K562 (cell line): ENCODE data around the gene TMEM143. TPM values are rescaled to one million over a fixed set of nuclear protein-coding genes. Genes with fewer than 3 reads are reported as not detected.

Experiments used
- ATAC-seq: fragments of 200-7000 bp; cut with Tn5 transposase; 3 replicates; pipeline ENCODE4 v1.9.1; 2020; ENCODE audit warnings: moderate library complexity
- BruUV-seq: library from RNA; stranded (reverse); fragments of 400-500 nt; replicated peaks from 2 replicates; lab custom pipeline; 2021; lab: Mats Ljungman, UMichigan
- CTCF ChIA-PET: fragments of 300-600 bp; formaldehyde crosslinking; extraction: SDS; loops from one replicate; lab custom pipeline; 2021; ENCODE audit warnings: low intra/inter-chr PET ratio; lab: Yijun Ruan, JAX
- POLR2A ChIA-PET: fragments of 300-600, 350-650 bp; sonication (Branson Sonifier 250); formaldehyde crosslinking; extraction: SDS; loops from one replicate; lab custom pipeline; 2021; ENCODE audit warnings: antibody characterized with exemption, inconsistent platforms; lab: Yijun Ruan, JAX
- DNase-seq, 4 experiments: peaks; one replicate each; pipeline versions ENCODE4 v3.0.0 to v3.0.0-alpha.2; 2011 to 2018; ENCODE audit warnings: low spot score in 3 of 4, mixed read lengths in 3 of 4; ENCODE audit errors: extremely low read depth in 1 of 4
- FAIRE-seq: peaks from 2 replicates; lab custom pipeline; 2011; peaks lifted over from hg19 to GRCh38; lab: Jason Lieb, UNC
- H2AFZ ChIP-seq: 2 replicates; pipeline ENCODE4 v1.6.0; 2011; ENCODE audit warnings: low read depth, low read length, control low read depth, inconsistent platforms
- H3K27ac ChIP-seq: fragments of 200-600 bp; 3 replicates; pipeline ENCODE4 v1.8.0; 2011; ENCODE audit warnings: low read depth, mild to moderate bottlenecking, control low read depth, inconsistent platforms, low read length, moderate library complexity, mixed read lengths; ENCODE audit errors: extremely low read depth
- H3K27me3 ChIP-seq, 2 experiments: fragments of 300-600 bp in 1 of 2; 2 replicates in 1 of 2; 3 replicates in 1 of 2; pipeline versions ENCODE4 v1.6.0 to v1.8.0; 2011; ENCODE audit warnings: inconsistent platforms in 2 of 2, low read length in 2 of 2, mild to moderate bottlenecking in 1 of 2, mixed read lengths in 1 of 2, moderate library complexity in 1 of 2; ENCODE audit not compliant: control insufficient read depth in 2 of 2, insufficient read depth in 2 of 2
- H3K36me3 ChIP-seq: fragments of 300-600 bp; 3 replicates; pipeline ENCODE4 v1.8.0; 2011; ENCODE audit warnings: mild to moderate bottlenecking, low read length, inconsistent platforms; ENCODE audit not compliant: control insufficient read depth, insufficient read depth
- H3K4me1 ChIP-seq, 2 experiments: fragments of 200-600 bp in 1 of 2; replicated peaks in 1 of 2; 2 replicates in 1 of 2; 3 replicates in 1 of 2; pipeline versions ENCODE4 v1.5.1 to v1.8.0; 2011; ENCODE audit warnings: inconsistent platforms in 2 of 2, low read length in 2 of 2, mild to moderate bottlenecking in 1 of 2, mixed read lengths in 1 of 2, moderate library complexity in 1 of 2; ENCODE audit not compliant: control insufficient read depth in 2 of 2, insufficient read depth in 2 of 2
- H3K4me2 ChIP-seq: 2 replicates; pipeline ENCODE4 v1.6.1; 2011; ENCODE audit warnings: low read length, control low read depth, inconsistent platforms, mixed read lengths; ENCODE audit not compliant: insufficient read depth
- H3K4me3 ChIP-seq: fragments of 200-600 bp; sonication (generic), shearing (Covaris generic); 2 replicates; pipeline ENCODE4 v1.5.1; 2016; ENCODE audit warnings: control low read depth, inconsistent platforms
- H3K79me2 ChIP-seq: fragments of 200-600 bp; 3 replicates; pipeline ENCODE4 v1.8.0; 2011; ENCODE audit warnings: low read length, inconsistent platforms; ENCODE audit not compliant: control insufficient read depth, insufficient read depth
- H3K9ac ChIP-seq, 2 experiments: 2 replicates each; pipeline versions ENCODE4 v1.6.0 to v1.6.1; 2011; ENCODE audit warnings: low read depth in 2 of 2, low read length in 2 of 2, control low read depth in 1 of 2, inconsistent platforms in 1 of 2, mild to moderate bottlenecking in 1 of 2, mixed read lengths in 1 of 2; ENCODE audit not compliant: insufficient read depth in 1 of 2
- H3K9me1 ChIP-seq: one replicate; pipeline ENCODE4 v1.6.0; 2011; ENCODE audit warnings: inconsistent platforms, mild to moderate bottlenecking, low read length, moderate library complexity; ENCODE audit not compliant: control insufficient read depth, insufficient read depth
- H3K9me3 ChIP-seq: replicated peaks from 2 replicates; pipeline ENCODE4 v1.5.1; 2011; ENCODE audit warnings: low read depth, low read length, inconsistent platforms; ENCODE audit not compliant: control insufficient read depth, insufficient read depth
- H4K20me1 ChIP-seq: replicated peaks from 2 replicates; pipeline ENCODE4 v1.6.1; 2011; ENCODE audit warnings: low read length, inconsistent platforms, mixed read lengths; ENCODE audit not compliant: control insufficient read depth, insufficient read depth
- ATF7 ChIP-seq: fragments of 450-650 bp; IDR thresholded peaks from 2 replicates; pipeline ENCODE4 v1.7.1; 2014; ENCODE audit warnings: mild to moderate bottlenecking, moderate library complexity
- EP400 ChIP-seq: fragments of 450-650 bp; IDR thresholded peaks from 2 replicates; pipeline ENCODE4 v1.6.1; 2017; ENCODE audit warnings: antibody characterized with exemption, mild to moderate bottlenecking, moderate library complexity
- FIP1L1 ChIP-seq: fragments of 200-400 bp; formaldehyde crosslinking; IDR thresholded peaks from 2 replicates; pipeline ENCODE4 v1.6.1; 2018; ENCODE audit warnings: mild to moderate bottlenecking, low read depth, low read length; ENCODE audit not compliant: poor library complexity, severe bottlenecking
- HBP1 ChIP-seq: fragments of 450-650 bp; formaldehyde crosslinking; IDR thresholded peaks from 2 replicates; pipeline ENCODE4 v1.4.0; 2022; ENCODE audit warnings: missing genetic modification characterization
- PHF20 ChIP-seq: fragments of 450-650 bp; IDR thresholded peaks from 2 replicates; pipeline ENCODE4 v1.6.1; 2018; ENCODE audit not compliant: partially characterized antibody
- RBBP5 ChIP-seq: fragments of 200-600 bp; sonication (generic); IDR thresholded peaks from 2 replicates; pipeline ENCODE4 v1.6.1; 2012; ENCODE audit warnings: borderline replicate concordance, mild to moderate bottlenecking, low read length, control low read depth, inconsistent platforms; ENCODE audit not compliant: insufficient read depth, poor library complexity, severe bottlenecking
- ZBTB17 ChIP-seq: fragments of 450-650 bp; formaldehyde crosslinking; IDR thresholded peaks from 2 replicates; pipeline ENCODE4 v1.4.0; 2020; ENCODE audit warnings: mild to moderate bottlenecking
- ZNF764 ChIP-seq: fragments of 250-450 bp; sonication (Bioruptor Pico); IDR thresholded peaks from 2 replicates; pipeline ENCODE4 v1.4.0; 2020; ENCODE audit warnings: low read depth, mild to moderate bottlenecking, moderate library complexity
- ZSCAN32 ChIP-seq: fragments of 450-650 bp; formaldehyde crosslinking; IDR thresholded peaks from 2 replicates; pipeline ENCODE4 v1.4.0; 2020; ENCODE audit warnings: mild to moderate bottlenecking, moderate library complexity
- WGBS: fragments of 100-300 bp; shearing (Covaris generic); methylation state at CpG from one replicate; pipeline ENCODE4 v1.1.6; 2016; ENCODE audit warnings: low coverage, mixed read lengths; ENCODE audit not compliant: insufficient coverage; ENCODE audit errors: missing lambda C conversion rate; 5-methylcytosine and 5-hydroxymethylcytosine counted together
- in situ Hi-C: fragments of 300-500 bp; cut with MboI; formaldehyde crosslinking; loops from 4 replicates; pipeline ENCODE4 v1.15.0; 2018; ENCODE audit warnings: inconsistent platforms, mixed read lengths
- intact Hi-C: fragments of 100-400 bp; cut with micrococcal nuclease; formaldehyde crosslinking; loops from 2 replicates; pipeline ENCODE4 v1.14.2; 2022
- polyA plus RNA-seq, 8 experiments: library from polyadenylated mRNA; depleted of rRNA in 4 of 8; stranded (reverse) in 5 of 8; unstranded in 3 of 8; fragments of >200 nt; fragmentation: Nextera tagmentation in 2 of 8; fragmentation: Illumina TruSeq in 1 of 8; extraction: Ambion mirVana in 2 of 8; extraction: Trizol in 1 of 8; gene quantifications; 2 replicates each; pipeline versions ENCODE4 v1.2.1 to v1.2.3, GENCODE V29; 2011 to 2014; ENCODE audit warnings: inconsistent platforms in 1 of 8, missing spikeins in 1 of 8
- total RNA-seq, 7 experiments: library from RNA; depleted of rRNA in 6 of 7; stranded (reverse); fragments of >200 nt in 6 of 7; fragmentation: Illumina TruSeq in 2 of 7; extraction: Trizol in 2 of 7; gene quantifications; 2 replicates each; pipeline versions ENCODE4 v1.2.1 to v1.2.3, GENCODE V29; 2011 to 2021; ENCODE audit warnings: low replicate concordance in 1 of 7
- TF ChIP-seq, protein P1 (sequence below): conservative IDR thresholded peaks from 2 replicates; pipeline ENCODE4 v1.6.1; 2011; ENCODE audit warnings: low read depth, mild to moderate bottlenecking, low read length; ENCODE audit not compliant: control insufficient read depth

The TMEM143 gene
- total and polyA plus RNA-seq, 9 of the 15 experiments (the other 6 are each of a cell fraction or from before 2014, with no cell fraction given) = 0.66 to 8.8 (median 4.3) TPM

DNA sequence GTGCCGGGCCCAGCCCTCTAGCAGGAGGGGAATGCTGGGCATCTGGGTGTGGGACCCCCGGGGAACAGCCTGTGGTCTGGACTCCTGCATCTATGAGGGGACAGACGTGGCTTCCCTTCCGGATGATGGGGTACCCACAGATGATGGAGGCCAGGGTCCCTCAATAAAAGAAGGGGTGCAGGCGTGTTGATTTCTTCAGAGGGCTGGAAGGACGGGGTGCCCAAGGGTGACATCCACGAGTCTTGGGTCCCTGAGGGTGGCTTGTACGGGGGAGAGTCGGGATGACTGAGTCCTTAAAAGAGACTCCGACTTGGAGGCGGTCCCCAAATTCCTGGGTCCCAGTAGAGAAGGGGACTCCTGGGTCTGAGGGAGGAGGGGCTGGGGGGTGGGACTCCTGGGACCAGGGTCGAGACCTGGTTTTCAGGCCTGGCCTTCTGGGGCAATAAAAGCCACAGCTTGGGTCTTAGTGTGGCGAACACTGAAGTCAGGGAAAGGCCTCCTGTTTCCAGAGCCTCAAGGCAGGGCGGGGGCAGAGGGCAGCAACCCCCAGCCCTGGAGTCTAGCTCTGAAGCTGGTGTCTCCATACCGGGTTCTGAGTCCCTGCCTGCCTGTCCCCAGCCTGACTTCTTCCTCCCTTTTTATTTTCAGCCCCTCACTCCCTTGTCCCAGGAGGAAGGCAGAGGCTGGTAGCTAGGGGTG, 29.3 kb upstream of the TMEM143 start:
- peak overlapping the region; percentile 36; the same call in 1 of the 3 replicates for H3K27ac ChIP-seq
- no TSS peak for BruUV-seq
- intact Hi-C loops = loop anchor here (10.0 kb wide), 2 partner anchors 68 to 102 kb away; partner anchors contain the start of gene EMP3
- H3K4me3 ChIP-seq = no peak overlapping the region
- H3K79me2 ChIP-seq = peaks cover 32% of the 10 kb centered on the region
- H4K20me1 ChIP-seq = no peaks in the 10 kb centered on the region
- peak overlapping the region; percentile 63 for H3K4me2 ChIP-seq
- 71% methylated on average over 13 of the region's 15 CpGs for WGBS
- in situ Hi-C loops = no loop called here
- DNase-seq = no peak
- peak overlapping the region; percentile 78 for H2AFZ ChIP-seq
- TF ChIP-seq HBP1 (CRISPR knock-in tag) = no peak
- no peak for TF ChIP-seq FIP1L1
- no peak for TF ChIP-seq PHF20
- TF ChIP-seq, protein P1, sequence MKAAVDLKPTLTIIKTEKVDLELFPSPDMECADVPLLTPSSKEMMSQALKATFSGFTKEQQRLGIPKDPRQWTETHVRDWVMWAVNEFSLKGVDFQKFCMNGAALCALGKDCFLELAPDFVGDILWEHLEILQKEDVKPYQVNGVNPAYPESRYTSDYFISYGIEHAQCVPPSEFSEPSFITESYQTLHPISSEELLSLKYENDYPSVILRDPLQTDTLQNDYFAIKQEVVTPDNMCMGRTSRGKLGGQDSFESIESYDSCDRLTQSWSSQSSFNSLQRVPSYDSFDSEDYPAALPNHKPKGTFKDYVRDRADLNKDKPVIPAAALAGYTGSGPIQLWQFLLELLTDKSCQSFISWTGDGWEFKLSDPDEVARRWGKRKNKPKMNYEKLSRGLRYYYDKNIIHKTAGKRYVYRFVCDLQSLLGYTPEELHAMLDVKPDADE = 0 out of 2 replicates have a peak, but pooled peaks have one; percentile 15
- no peak for TF ChIP-seq ZNF764 (CRISPR knock-in tag)
- no peak for TF ChIP-seq ATF7
- TF ChIP-seq RBBP5 = peak; percentile 11
- no peak for TF ChIP-seq EP400
- TF ChIP-seq ZBTB17 (CRISPR knock-in tag) = peak; percentile 18; the same call in 1 of the 2 replicates
- TF ChIP-seq ZSCAN32 (CRISPR knock-in tag) = no peak
- no peaks in the 10 kb centered on the region for H3K9me1 ChIP-seq
- no peak for ATAC-seq
- H3K9ac ChIP-seq = peak overlapping the region; percentile 51 to 91; a peak in 2 of 4 replicates
- H3K4me1 ChIP-seq = peaks cover 29 to 79% of the 10 kb centered on the region in 2 experiments
- no peak for FAIRE-seq
- POLR2A ChIA-PET = interaction anchor here (0.5 to 0.7 kb wide), 4 partner anchors 8 to 275 kb away, joined by 3 to 4 read pairs (median 3); no protein-coding TSS in a partner anchor
- no peaks in the 10 kb centered on the region for H3K9me3 ChIP-seq
- H3K36me3 ChIP-seq = peaks cover 15% of the 10 kb centered on the region
- no peaks in the 10 kb centered on the region for H3K27me3 ChIP-seq
- CTCF ChIA-PET = no interaction called here
